ENCODE data around the gene ZNF507.
A peak's percentile ranks its signal among the peaks of the same experiment; 100 is the strongest.

Gene ZNF507

DNA sequence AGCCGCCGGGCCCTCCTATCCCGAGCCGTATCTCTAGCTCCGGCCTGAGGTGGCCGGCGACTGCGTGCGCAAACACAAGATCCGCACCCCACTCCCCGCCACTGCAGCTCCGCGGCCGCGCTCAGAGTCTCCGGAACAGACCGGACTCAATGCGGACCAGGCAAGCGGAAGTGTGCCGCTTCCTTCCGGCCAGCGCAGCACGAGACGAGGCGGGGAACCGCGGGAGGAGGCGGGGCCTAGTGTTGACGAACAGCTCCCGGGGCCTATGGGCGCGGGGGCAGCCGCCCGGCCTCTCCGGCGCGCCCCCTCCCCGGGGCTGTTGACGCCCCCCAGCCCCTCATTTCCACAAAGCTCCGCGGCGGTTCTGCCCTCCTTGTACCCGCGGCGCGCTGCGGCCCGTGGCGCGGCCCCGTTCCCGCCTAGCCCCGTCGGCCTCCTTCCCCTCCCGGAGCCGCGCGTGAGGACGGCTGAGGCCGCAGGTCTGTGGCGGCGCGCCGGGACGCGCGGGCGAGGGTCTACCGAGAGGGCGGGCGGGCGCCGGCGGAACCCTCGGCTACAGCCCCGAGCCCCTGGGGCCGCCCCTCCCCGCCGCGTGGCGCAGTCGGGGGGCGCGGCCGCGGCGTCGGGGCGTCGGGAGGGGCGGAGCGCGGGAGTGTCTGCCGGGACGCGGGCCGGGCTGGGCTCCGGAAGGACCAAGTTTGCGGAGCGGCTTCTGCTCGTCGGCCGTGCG, 60.2 kb downstream of the ZNF507 start, which contains the start of gene DPY19L3:
DPY19L3 (plus strand) TSS at position 340 of the 730 bp plus-strand sequence. CDS start 2,484 bp downstream, outside the sequence.
- Histone ChIP-seq H3K4ac (ENCODE audit: low read depth, low read length) (peak within 1 kb of the TSS; percentile 87), H3K9me3 (ENCODE audit: insufficient read depth, low read depth, low read length) (no peaks in the 10 kb centered on the region), H3K18ac (ENCODE audit: low read length) (peak within 1 kb of the TSS; percentile 98), H4K12ac (ENCODE audit: low read depth, low read length) (peak within 1 kb of the TSS; percentile 98), H3K14ac (ENCODE audit: low read length) (peak within 1 kb of the TSS; percentile 95), H3K9ac (ENCODE audit: low read length) (peak within 1 kb of the TSS; percentile 99), H3K23ac (ENCODE audit: low read length) (no peak within 1 kb of the TSS), H3K79me1 (ENCODE audit: low read length) (peaks cover 12% of the 10 kb centered on the region), H3K79me2 (ENCODE audit: control insufficient read depth, insufficient read depth, low read length, poor library complexity) (peaks cover 11% of the 10 kb centered on the region), H2BK12ac (ENCODE audit: low read length) (peak within 1 kb of the TSS; percentile 45), H4K8ac (ENCODE audit: low read depth, low read length) (peak within 1 kb of the TSS; percentile 97), H3K27ac (ENCODE audit: low read depth, low read length) (peak within 1 kb of the TSS; percentile 96), H2BK120ac (ENCODE audit: insufficient read depth, low read length, poor library complexity) (peak within 1 kb of the TSS; percentile 92), H2AFZ (ENCODE audit: insufficient read depth, low read length, poor library complexity) (peak within 1 kb of the TSS; percentile 94), H2AK5ac (ENCODE audit: low read length) (peak within 1 kb of the TSS; percentile 83), H2BK5ac (ENCODE audit: low read depth, low read length, poor library complexity) (peak within 1 kb of the TSS; percentile 93), H3K4me2 (ENCODE audit: low read length) (peak within 1 kb of the TSS; percentile 87), H4K91ac (ENCODE audit: low read depth, low read length) (peak within 1 kb of the TSS; percentile 99), H3K36me3 (ENCODE audit: control insufficient read depth in 1 of 2, insufficient read depth in 2 of 2, low read length in 2 of 2) (peaks cover 3 to 8% of the 10 kb centered on the region in 2 experiments), H3K27me3 (ENCODE audit: insufficient read depth, low read length) (no peaks in the 10 kb centered on the region), H3K4me1 (ENCODE audit: control insufficient read depth in 1 of 2, insufficient read depth in 2 of 2, low read length in 2 of 2) (peaks cover 8 to 9% of the 10 kb centered on the region in 2 experiments), H3K4me3 (ENCODE audit: low read depth, low read length) (peak within 1 kb of the TSS; percentile 95)
- peak; percentile 91 to 93 for DNase-seq
- WGBS (ENCODE audit: extremely low coverage, insufficient coverage, insufficient read length), result no CpG with 5 or more reads among the region's 104 CpGs

DNA sequence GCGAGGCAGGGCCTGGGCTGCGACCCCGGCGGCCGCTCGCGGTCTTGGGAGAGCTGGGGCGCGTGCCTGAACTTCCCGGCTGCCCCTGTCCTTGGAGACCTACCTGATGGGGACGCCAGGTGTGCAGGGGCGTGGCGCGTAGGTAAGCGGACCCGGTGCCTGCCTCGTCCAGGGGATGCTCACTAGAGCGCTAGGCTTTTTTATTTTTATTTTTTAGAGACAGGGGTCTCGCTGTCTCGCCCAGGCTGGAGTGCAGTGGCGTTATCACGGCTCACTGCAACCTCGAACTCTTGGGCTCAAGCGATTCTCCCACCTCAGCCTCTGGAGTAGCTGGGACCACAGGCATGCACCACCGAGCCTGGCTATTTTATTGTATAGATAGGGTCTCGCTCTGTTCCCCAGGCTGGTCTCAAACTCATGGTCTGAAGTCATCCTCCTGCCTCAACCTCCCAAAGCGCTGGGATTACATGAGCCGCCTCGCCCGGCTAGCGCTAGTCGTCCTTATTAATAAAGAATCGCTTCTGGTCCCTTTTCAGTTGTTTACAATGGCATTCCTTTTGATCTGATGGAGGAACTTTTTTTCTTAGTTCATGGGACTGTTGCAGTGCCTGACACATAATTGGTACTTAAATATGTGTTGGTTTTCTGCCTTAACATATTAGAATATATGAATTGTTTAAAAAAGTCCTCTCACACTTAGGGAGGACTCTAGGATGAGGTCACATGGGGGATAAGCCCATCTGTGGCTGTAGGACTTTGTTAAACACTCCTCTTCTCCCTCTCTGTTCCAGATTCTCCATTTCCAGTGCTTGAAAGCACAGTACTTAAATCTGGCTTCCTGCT, 61.0 kb downstream of the ZNF507 start:
- Histone ChIP-seq H3K4me2 (ENCODE audit: low read length) (peak overlapping the region; percentile 69), H3K4me1 (ENCODE audit: control insufficient read depth in 1 of 2, insufficient read depth in 2 of 2, low read length in 2 of 2) (peaks cover 8 to 9% of the 10 kb centered on the region in 2 experiments), H3K9me3 (ENCODE audit: insufficient read depth, low read depth, low read length) (no peaks in the 10 kb centered on the region), H3K14ac (ENCODE audit: low read length) (peak overlapping the region; percentile 48), H4K12ac (ENCODE audit: low read depth, low read length) (peak overlapping the region; percentile 68), H3K4me3 (ENCODE audit: low read depth, low read length) (peak overlapping the region; percentile 95), H3K36me3 (ENCODE audit: control insufficient read depth in 1 of 2, insufficient read depth in 2 of 2, low read length in 2 of 2) (peaks cover 3 to 8% of the 10 kb centered on the region in 2 experiments), H2AFZ (ENCODE audit: insufficient read depth, low read length, poor library complexity) (peak overlapping the region; percentile 94), H3K23ac (ENCODE audit: low read length) (no peak overlapping the region), H3K9ac (ENCODE audit: low read length) (peak overlapping the region; percentile 63), H3K27ac (ENCODE audit: low read depth, low read length) (peak overlapping the region; percentile 96), H2BK120ac (ENCODE audit: insufficient read depth, low read length, poor library complexity) (no peak overlapping the region), H3K79me2 (ENCODE audit: control insufficient read depth, insufficient read depth, low read length, poor library complexity) (peaks cover 11% of the 10 kb centered on the region), H3K4ac (ENCODE audit: low read depth, low read length) (peak overlapping the region; percentile 86), H3K79me1 (ENCODE audit: low read length) (peaks cover 12% of the 10 kb centered on the region), H4K8ac (ENCODE audit: low read depth, low read length) (peak overlapping the region; percentile 97), H4K91ac (ENCODE audit: low read depth, low read length) (peak overlapping the region; percentile 99), H2BK5ac (ENCODE audit: low read depth, low read length, poor library complexity) (peak overlapping the region; percentile 37), H3K27me3 (ENCODE audit: insufficient read depth, low read length) (no peaks in the 10 kb centered on the region), H2AK5ac (ENCODE audit: low read length) (no peak overlapping the region), H2BK12ac (ENCODE audit: low read length) (no peak overlapping the region), H3K18ac (ENCODE audit: low read length) (peak overlapping the region; percentile 42)
- DNase-seq, result peak in 1 of 2 donors; percentile 40
- WGBS (ENCODE audit: extremely low coverage, insufficient coverage, insufficient read length), result no CpG with 5 or more reads among the region's 33 CpGs

DNA sequence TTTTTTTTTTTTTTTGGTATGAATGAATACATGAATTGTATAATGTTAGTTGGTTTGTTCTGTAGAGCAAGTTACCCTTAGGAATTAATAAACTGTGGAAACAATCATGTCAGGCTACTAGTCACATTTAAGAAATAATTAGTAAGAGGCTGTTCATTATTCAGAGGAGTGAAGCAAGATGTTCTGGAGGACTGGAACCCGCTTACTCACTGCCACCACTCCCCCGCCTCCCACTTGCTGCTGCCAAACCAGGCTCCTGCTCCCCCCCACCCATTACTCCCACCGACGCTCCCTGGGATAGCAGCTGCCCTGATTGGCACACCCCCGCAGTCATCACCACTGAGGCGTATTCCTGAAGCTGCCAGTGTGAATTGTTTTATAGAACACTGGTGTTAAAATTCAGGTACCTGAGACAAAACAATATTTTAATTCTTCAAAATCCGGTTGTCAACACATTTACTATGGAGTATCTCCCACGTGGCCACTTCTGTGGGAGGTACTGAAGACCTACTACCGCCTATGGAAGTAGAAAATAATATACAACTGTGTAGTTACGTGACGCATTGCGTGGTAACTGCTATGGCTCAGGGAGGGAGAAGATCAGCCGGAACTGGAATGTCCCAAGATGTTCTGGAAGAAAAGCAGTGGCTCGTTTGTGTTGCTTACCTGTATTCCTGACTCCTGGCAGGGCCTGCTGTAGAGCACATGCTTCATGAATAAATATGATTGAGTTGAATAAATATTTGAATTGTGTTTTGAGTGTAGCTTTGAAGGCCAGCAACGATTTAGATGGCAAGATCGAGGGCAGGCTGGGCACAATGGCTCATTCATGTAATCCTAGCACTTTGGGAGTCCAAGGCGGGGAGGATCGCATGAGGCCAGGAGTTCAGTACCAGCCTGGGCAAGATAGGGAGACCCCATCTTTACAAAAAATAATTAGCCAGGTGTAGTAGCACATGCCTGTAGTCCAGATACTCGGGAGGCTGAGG, 61.9 kb downstream of the ZNF507 start:
- Histone ChIP-seq H3K36me3 (ENCODE audit: control insufficient read depth in 1 of 2, insufficient read depth in 2 of 2, low read length in 2 of 2) (peaks cover 9 to 13% of the 10 kb centered on the region in 2 experiments), H3K23ac (ENCODE audit: low read length) (no peak overlapping the region), H3K79me2 (ENCODE audit: control insufficient read depth, insufficient read depth, low read length, poor library complexity) (peaks cover 11% of the 10 kb centered on the region), H2AFZ (ENCODE audit: insufficient read depth, low read length, poor library complexity) (no peak overlapping the region), H3K27ac (ENCODE audit: low read depth, low read length) (no peak overlapping the region), H3K79me1 (ENCODE audit: low read length) (peaks cover 12% of the 10 kb centered on the region), H2BK12ac (ENCODE audit: low read length) (no peak overlapping the region), H3K4me2 (ENCODE audit: low read length) (no peak overlapping the region), H4K8ac (ENCODE audit: low read depth, low read length) (no peak overlapping the region), H3K4me1 (ENCODE audit: control insufficient read depth in 1 of 2, insufficient read depth in 2 of 2, low read length in 2 of 2) (peaks cover 8 to 9% of the 10 kb centered on the region in 2 experiments), H3K9me3 (ENCODE audit: insufficient read depth, low read depth, low read length) (no peaks in the 10 kb centered on the region), H3K4ac (ENCODE audit: low read depth, low read length) (no peak overlapping the region), H2BK5ac (ENCODE audit: low read depth, low read length, poor library complexity) (no peak overlapping the region), H3K4me3 (ENCODE audit: low read depth, low read length) (no peak overlapping the region), H2BK120ac (ENCODE audit: insufficient read depth, low read length, poor library complexity) (no peak overlapping the region), H4K91ac (ENCODE audit: low read depth, low read length) (no peak overlapping the region), H3K9ac (ENCODE audit: low read length) (no peak overlapping the region), H3K27me3 (ENCODE audit: insufficient read depth, low read length) (no peaks in the 10 kb centered on the region), H4K12ac (ENCODE audit: low read depth, low read length) (no peak overlapping the region), H3K14ac (ENCODE audit: low read length) (no peak overlapping the region), H2AK5ac (ENCODE audit: low read length) (no peak overlapping the region), H3K18ac (ENCODE audit: low read length) (no peak overlapping the region)
- no peak for DNase-seq
- 100% methylated on average over 1 of the region's 19 CpGs for WGBS (ENCODE audit: extremely low coverage, insufficient coverage, insufficient read length)
